ENCODE data around the gene SLC38A7.
A peak's percentile ranks its signal among the peaks of the same experiment; 100 is the strongest.
"Not testable (repeated sequence)": the region's sequence is repeated elsewhere in the genome, so short reads cannot be mapped to it uniquely, and the experiment has no call there.

The SLC38A7 gene, protein sequence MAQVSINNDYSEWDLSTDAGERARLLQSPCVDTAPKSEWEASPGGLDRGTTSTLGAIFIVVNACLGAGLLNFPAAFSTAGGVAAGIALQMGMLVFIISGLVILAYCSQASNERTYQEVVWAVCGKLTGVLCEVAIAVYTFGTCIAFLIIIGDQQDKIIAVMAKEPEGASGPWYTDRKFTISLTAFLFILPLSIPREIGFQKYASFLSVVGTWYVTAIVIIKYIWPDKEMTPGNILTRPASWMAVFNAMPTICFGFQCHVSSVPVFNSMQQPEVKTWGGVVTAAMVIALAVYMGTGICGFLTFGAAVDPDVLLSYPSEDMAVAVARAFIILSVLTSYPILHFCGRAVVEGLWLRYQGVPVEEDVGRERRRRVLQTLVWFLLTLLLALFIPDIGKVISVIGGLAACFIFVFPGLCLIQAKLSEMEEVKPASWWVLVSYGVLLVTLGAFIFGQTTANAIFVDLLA

DNA sequence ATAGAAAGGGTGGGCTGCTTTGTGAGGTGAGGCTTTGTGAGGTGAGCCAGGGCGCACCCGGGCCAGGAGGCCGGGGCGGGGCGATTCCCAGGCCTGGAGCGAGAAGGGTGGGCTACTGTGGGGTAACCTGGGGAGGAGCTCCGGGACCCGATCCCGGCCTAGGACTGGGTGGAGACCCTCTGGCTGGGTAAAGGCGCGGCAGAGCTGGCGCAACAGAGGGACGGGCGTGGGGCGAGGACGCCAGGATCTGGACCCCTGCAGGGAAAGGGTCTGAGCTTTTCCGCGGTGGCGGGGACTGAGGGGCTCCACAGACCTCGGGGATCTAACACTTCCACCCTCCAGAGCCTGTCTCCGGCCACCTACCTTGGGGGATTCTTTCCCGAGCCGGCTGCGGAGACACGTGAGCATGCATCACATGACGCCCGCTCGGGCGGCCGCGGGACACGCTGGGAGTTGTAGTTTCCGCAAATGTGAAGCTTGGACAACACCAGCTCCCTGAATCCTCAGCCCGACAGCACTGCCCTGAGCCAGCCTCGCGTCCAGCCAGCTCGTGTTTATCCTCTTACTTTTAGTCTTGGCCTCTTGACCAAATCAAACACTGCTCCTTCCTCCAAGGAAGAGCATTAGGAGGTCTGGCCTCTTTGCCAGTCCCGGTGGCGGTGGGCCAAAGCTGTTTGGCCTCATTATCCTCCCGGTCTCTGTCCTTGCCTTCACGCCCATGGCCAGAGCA is at the start of gene SLC38A7:
TSS of gene SLC38A7 (minus strand) at position 417 of the 730 bp plus-strand sequence. CDS start 4,644 bp downstream, outside the sequence.
- peak; percentile 76 for DNase-seq

DNA sequence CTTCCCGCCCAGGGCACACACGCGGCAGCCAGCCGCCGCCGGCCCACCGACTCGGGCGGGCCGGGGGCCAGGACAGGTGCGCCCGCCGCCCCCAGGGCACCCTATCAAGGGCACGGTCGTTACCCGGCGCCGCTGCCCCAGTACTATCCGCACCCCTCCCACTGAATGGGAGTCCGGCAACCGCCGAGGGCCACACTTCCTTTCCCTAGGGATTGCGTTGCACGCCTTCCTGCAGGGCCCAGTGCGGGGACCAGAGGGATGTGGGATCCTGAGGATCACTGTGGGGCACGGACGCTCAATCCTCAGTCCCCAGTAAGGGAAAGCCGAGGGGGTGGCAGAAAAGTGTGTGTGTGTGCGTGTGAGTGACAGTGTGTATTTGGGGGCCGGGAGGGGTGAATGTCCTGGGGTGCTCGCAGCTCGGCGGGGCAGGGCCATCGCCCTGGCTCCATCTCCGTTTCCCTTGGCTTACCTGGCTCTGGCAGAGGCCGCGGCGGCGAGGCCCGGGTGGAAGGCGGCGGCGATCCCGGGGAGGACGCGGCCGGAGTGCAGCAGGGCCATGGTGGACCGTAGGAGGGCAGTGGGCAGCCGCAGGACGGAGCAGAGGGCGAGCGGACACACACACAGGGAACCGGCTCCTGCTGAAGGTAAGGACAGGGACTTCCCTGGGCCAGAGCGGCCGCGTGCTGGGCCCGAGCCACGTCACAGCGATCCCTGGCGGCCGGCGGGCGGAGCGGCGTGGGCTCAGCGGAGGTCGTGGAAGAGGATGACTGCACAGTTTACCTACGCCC is 49.3 kb upstream of the SLC38A7 start, which contains the start of gene GOT2:
TSS of gene GOT2 (minus strand) at position 646 of the 788 bp plus-strand sequence. CDS start at position 558, 88 bp downstream.
- peak; percentile 83 for DNase-seq

DNA sequence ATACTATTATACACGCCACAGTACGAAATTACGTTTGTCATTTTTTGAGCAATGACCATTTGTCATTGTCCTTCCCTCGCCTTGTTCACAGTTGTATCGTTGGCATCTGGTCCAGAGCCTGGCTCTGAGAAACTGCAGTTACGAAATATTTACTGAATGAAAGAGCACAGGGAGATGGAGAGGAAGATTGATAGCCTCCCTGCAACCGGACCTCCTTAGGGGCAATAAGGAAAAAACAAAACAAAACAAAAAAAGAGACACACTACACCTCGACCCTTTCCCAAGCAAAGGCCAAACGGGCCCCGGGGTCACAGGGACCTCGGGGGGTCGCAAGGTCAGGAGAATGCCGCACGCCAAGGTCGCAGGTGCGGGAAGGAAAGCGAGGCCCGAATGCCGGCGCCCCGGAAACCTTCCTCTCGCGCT is 48.7 kb upstream of the SLC38A7 start:
- DNase-seq: no peak

DNA sequence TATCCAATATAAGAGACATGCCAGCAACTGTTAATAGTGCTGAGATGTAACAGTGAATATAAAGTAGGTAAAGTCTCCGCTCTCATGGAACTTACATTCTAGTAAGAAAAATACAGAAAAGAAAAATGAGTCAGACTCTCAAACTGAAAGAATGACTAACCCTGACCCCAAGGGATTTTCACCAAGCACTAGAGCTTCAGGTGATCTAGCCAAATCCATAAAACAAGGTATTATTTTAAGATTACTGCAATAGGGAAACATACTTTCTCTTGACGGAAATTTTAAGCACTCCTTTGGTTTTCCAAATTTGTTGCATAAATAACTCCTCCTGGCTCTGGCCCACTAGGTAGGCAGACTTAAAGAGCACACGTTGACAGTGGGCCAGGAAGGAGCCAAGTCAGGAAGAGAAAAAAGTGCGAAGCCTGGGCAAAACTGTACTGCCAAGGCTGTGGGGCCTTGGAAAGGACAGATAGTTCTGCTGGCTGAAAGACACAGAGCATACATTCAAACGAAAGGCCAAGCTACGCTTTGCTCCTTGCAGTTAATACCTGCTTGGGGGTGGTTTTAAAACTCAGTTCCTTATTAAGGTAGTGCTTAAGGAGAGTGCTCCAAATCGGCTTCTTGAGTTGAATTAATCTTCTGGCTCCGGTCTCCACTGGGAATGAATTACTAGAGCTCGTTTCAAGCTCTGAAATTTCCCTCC is 48.1 kb upstream of the SLC38A7 start:
- no peak for DNase-seq

DNA sequence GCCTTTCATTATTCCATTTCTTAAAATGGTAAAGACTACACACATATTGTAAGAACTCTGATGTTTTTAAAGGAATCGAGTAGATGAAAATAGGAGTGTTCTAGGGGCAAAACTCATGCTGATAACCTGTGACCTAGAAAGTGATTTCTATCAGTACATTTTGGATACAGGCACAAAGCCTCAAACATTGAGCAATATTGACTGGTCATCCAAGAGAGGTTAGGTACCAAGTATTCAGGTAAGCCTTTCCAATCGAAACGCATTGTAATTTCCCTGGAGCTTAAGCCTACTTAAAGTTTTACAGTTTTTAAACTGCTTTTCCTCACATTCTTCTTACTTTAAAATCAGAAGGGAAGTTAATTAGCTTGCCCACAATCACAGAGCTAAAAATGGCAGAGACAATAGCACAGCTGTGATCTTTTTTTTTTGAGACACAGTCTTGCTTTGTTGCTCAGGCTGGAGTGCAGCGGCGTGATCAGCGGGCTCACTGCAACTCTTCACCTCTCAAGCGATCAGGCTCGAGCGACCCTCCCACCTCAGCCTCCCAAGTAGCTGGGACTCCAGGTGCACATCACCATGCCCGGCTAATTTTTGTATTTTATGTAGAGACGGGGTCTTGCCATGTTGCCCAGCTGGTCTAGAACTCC is 46.3 kb upstream of the SLC38A7 start:
- no peak for DNase-seq

DNA sequence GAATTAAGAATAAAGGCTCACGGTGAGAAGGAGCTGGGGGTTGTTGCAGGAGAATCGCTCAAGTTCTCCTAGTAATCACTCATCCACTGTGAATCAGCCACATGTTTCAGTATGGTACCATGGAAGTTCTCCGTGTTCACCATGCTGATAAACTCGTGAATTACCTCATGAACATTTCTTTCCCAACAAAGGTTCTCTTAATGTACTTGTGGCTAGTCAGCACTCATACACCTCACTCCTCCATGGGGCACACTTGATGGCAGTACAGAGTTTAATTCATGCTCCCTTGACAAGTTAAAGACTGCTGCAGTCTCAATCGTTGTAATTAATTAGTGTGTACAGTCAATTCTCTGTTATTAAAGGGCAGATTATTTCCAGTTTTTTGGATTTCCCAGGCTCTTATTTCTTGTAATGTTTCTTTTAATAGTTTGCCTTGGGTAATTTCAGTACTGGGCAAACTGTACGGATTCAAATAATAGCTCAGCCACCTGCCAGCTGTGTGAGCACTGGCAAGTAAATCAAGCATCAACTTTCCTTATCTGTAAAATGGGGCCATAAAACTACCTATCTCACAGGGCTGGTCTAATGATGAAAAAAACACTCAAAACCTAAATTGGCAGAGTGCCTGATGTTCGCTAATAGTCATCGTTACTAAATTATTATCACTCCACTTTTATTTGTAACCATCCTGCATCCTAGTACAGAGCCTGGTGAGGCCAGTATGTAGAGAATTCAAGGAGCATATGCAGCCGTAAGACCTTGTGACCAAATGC is 43.4 kb upstream of the SLC38A7 start:
- no peak for DNase-seq

DNA sequence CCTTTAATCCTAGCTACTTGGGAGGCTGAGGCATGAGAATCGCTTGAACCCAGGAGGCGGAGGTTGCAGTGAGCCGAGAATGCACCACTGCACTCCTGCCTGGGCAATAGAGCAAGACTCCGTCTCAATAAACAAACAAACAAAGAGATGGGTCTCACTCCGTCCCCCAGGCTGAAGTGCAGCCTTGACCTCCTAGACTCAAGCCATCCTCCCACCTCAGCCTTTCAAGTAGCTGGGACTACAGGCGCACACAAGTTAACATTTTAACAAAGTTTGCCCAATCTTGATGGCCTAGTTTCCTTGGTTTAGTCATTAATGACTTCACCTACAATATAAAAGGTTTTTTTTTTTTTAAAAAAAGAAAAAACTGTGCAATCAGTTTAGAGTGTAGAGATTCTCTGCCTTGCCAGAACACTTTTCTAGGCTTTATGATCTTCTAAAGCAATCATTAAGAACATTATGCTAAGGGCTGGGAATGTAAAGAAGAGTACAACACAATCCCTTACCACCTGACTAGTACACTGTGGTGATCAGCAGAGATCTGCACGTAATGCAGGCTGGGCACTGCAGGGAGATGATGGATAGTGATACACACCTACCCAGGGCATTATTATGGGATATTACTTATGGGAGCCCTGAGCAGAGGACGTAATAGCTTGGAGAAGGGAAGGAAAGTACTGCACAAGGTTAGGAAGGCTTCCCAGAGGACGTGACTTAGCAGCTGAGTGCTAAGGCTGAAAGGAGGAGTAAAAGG is 42.6 kb upstream of the SLC38A7 start:
- no peak for DNase-seq

DNA sequence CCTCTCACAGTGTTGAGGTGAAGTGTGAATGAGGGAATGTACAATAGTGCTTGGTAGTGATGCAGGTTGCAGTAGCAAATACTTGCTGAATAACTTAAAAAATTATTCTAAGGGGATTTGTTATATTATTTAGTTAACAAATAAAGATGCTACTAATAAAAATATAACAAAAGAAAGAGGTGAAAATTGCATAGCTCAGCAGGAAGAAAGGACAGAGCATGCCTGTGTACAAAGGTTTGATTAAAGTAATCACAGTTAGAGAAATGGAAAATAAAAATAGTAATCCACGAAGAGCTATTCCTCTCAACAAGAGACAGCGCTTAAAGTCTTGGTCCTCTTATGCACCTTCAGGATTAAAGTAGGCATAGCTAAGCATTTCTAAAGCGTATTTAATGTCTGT is 38.5 kb upstream of the SLC38A7 start:
- DNase-seq: no peak

DNA sequence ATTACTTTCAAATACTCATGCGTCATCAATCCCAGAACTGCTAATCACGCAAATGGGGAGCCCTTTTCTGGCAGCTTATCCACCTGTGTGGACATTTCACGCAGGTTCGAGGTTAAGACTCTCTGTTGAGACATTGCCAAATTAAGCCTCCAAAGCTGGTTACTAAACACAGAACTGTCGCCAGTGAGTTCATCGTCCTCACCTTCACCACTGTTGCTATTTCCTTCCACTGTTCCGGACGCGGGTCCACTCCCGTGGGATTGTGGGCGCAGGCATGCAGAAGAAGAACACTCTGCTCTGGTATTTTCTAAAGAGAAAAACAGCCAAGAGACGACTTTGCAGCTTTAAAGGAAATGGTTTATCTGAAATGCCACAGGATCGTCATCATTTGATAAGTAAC is 33.4 kb upstream of the SLC38A7 start:
- no peak for DNase-seq

DNA sequence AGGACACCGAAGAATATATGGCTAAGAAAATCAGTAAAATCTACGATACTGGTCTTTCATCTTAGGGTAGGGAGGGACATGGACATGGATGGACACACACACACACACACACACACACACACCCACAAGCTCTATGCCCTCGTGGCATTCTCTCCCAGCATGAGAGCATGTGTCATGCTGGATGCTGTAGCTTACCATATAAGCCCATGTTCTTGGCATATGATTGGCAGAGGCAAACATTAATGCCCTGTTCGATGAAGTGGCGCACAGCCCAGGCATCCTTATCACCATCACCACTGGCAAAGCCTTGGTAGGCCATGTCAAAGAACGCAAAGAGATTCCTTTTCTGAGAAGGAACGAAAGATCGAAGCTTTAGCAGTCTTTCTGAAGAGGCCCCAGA is 31.9 kb upstream of the SLC38A7 start:
- DNase-seq: no peak

DNA sequence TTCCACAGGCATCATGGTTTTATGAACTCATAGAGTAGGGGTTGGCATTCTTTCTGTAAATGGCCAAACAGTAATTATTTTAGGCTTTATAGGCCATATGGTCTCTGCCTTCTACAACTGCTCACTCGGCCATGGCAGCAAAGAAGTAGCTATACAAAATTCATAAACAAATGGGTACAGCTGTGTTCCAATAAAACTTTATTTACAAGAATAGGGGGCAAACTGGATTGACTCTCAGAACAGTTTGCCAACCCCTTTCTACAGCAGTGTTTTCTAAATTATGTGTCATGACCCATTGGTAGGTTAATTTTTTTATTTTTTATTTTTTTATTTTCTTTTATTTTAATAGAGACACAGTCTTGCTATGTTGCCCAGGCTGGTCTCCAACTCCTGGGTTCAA is 29.2 kb upstream of the SLC38A7 start:
- no peak for DNase-seq

DNA sequence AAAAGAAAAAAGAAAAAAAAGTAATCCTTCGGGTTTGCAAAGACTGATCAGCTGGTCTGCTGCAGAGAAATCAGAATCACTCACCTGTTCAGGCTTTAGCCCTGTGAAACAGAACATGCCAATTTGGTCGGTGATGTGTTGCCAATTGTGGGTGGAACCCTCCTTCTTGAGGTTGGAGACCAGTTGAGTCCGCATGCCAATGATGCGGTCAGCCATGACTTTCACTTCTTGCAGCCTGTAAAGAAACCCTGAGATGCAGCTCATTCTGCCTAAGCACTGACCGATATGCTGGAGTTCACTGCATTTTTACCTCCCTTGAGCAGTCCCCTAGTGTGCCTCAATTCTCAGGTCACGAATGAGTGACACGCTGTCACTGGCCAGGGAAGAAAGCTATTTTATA is 24.8 kb upstream of the SLC38A7 start:
- DNase-seq: no peak

DNA sequence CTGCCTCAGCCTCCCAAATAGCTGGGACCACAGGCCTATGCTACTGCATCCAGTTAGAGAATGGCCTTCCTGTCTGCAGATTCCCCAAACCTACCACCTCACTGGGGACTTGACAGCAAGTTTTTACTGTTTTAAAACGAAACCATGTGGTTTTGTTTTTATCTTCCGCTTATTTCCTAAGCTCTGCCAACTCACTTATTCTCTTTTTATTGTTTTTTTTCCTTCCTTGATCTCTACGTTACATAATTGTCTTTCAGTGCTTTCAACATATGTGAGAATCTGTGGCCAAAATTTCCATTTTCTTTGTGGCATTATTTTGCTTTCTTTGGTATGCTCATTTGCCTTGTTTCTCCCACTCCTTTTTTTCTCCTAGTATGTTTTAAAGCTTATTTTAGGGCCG is 14.6 kb upstream of the SLC38A7 start:
- no peak for DNase-seq

DNA sequence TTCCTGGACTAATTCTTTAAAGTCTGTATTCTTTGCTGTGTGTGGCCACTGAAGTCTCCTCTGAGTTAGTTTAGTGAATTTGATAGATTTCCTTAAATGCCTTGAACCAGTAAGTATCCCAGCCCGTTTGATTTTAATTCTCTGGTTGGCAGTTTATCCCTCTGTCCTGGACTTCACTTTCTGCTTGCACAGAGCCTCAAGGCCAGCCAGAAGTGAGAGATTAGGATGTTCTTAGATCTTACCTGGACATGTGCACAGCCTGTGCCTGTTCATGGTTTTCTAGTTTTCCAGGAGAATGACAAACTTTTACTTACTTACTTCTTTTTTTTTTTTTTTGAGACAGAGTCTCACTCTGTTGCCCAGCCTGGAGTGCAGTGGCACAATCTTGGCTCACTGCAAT is 10.8 kb upstream of the SLC38A7 start:
- DNase-seq: no peak

DNA sequence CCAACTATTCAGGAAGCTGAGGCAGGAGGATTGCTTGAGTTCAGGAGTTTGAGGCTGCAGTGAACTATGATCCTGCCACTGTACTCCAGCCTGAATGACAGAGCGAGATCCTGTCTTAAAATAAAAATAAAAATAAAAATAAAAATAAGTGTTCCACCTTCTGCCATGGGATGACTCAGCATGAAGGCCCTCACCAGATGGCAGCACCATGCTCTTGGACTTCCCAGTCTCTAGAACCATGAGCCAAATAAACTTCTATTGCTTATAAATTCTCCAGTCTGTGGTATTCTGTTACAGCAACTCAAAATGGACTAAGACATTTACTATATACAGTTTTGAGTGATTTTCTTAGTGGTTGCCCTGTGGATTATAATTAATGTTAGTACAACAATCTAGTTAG is 7.9 kb upstream of the SLC38A7 start:
- DNase-seq: no peak

DNA sequence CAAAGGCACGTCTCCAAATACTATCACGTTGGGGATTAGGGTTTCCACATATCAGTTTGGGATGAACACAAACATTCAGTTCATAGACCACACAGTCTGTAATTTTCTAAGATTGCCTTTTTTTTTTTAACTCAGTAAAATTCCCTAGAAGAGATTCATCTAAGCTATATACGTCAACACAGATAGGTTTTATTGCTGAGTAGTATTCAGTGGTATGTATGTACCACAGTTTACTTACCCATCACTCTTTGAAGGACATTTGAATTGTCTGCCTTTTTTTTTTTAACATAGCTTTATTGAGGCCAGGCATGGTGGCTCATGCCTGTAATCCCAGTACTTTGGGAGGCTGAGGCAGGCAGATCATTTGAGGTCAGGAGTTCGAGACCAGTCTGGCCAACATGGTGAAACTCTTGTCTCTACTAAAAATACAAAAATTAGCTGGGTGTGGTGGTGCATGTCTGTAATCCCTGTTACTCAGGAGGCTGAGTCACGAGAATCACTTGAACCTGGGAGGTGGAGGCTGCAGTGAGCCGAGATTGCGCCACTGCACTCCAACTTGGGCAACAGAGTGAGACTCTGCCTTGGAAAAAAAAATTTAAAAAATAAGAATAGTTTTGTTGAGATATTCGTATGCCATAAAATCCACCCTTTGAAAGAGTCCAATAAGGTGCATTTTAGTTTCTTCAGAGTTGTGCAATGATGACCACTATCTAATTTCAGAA is 2.6 kb upstream of the SLC38A7 start:
- DNase-seq: not testable (repeated sequence)

DNA sequence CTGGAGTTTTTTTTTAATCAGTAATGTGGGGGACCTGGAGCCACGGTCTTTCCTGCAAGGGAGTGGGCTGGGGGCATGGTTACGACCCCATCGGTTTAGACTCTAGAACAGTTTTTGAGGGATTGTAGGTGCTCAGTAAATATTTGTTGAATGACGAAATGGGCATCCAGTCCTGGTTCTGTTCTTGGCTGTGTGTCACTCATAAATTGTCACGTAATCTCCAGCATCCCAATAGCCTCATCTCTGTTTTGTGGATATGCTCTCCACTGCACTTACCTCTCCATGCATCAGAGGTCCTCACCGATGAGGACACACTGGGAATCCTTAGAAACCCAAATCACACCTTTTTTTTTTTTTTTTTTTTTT is 497 bp upstream of the SLC38A7 start:
- no peak for DNase-seq

DNA sequence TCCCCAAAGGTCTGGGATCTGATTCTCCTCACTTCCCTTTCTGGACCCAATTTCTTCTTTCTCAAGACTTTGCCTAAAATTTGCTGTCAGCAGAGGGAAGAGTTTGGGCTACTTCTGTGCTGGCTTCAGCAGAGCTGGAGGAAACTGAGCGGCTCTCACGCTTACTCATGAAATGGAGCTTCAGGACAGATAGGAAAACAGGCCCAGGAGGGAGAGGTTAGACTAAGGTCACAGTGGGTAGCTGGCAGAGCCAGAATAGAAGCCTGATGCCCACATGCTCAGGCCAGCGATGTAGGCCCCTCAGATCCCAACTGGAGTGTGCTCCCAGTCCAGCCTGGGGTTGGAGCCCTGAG is 593 bp downstream of the SLC38A7 start:
- DNase-seq: no peak

DNA sequence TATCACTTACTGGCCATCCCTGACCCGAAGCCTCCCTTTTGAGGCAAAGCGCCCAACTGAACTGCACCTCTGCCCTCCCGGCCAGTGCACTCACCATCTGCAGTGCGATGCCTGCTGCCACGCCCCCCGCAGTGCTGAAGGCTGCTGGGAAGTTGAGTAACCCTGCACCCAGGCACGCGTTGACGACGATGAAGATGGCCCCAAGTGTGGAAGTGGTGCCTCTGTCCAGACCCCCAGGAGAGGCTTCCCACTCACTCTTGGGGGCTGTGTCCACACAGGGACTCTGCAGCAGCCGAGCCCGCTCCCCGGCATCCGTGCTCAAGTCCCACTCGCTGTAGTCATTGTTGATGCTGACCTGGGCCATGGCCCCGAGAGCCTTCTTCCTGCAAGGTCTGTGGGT is 4.8 kb downstream of the SLC38A7 start:
- no peak for DNase-seq

DNA sequence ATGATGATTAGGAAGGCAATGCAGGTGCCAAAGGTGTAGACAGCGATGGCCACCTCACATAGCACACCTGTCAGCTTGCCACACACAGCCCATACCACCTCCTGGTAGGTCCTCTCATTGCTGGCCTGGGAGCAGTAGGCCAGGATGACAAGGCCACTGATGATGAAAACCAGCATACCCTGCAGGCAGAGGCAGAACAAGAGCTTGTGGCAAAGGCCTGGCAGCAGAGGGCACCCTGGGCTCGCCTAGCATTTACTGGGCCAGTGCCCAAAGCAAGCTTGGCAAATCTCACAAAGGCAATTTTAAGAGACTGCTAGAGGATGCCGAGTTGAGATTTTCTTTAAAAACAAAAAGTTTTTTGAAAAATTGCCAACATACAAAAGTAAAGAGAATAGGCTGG is 5.9 kb downstream of the SLC38A7 start:
- no peak for DNase-seq
